Activated CD4-positive, alpha-beta T cell treated with anti-CD3 and anti-CD28 coated beads, Interleukin-2, Interleukin-6, amounts not matched to agents 100 ng/mL and 50 ng/mL, durations not matched to agents 16 hours and 8 hours (primary cell): ENCODE results near the gene CRB3.

Source experiments
- DNase-seq: peaks from one replicate; pipeline ENCODE4 v3.0.0-alpha.2; 2020

Gene CRB3

DNA sequence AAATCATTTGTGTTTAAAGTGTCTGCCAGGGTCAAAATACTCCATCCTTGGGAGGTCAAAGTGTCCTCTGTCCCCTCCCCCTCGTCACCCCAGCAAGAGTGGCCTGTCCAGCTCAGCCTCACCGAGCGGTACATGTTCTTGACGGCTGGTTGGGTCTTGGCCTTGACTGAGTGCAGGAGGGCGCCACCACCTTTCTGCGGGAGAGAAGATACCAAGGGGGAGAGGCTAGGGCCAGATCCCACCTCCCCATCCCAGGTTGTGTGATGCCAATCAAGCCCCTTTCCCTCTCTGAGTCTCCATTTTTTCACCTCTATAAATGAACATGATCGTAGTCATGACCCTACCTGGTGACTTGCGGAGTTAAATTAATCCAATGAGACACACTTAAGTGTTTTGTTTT lies 6.1 kb downstream of the CRB3 start:
- DNase-seq, result no peak

GRCh38 chr19:6471076-6471475 lies 7.0 kb downstream of the CRB3 start:
- DNase-seq, result no peak

GRCh38 chr19:6472713-6473112 lies 8.6 kb downstream of the CRB3 start:
- DNase-seq, result no peak

GRCh38 chr19:6473647-6474046 lies 9.6 kb downstream of the CRB3 start:
- DNase-seq, result no peak

DNA sequence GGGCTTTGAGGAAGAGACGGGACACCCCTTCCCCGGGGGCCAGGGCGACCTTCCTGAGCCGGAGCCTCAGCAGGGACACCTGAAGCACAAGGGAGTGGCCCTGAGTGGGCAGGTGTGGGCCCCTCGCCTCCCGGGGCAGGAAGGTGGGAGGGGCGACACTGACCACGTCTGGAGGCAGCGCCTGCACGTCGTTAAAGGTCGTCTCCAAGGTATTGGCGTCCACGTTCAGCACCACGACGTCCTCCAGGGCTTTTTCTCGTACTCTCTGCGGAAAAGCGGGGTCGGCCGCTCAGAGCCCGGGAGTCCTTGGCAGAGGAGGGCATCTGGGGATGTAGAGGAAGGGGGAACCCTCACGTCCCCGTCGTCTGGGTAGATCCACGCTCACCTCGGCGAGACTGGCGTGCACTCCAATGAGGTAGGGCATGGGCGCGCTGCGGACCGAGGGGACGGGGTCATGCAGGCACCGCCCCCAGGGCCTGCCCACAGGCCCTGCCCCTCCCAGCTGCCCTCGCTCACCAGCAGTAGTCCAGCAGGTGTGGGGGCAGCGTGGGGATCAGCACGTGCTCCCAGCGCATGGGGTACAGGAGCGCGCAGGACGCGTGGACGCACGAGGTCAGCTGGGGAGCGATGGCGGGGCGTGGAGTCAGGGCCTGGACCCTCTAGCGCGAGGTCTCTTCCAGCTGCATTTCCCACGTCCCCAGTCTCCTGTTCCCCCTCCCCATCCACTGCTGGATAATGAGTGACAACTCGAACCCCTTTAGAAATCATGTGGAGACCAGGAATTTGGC lies 11.4 kb downstream of the CRB3 start:
- DNase-seq, result no peak

GRCh38 chr19:6476155-6476895 lies 12.3 kb downstream of the CRB3 start:
- peak; percentile 81 for DNase-seq

GRCh38 chr19:6476896-6477431 lies 12.9 kb downstream of the CRB3 start:
- no peak for DNase-seq

DNA sequence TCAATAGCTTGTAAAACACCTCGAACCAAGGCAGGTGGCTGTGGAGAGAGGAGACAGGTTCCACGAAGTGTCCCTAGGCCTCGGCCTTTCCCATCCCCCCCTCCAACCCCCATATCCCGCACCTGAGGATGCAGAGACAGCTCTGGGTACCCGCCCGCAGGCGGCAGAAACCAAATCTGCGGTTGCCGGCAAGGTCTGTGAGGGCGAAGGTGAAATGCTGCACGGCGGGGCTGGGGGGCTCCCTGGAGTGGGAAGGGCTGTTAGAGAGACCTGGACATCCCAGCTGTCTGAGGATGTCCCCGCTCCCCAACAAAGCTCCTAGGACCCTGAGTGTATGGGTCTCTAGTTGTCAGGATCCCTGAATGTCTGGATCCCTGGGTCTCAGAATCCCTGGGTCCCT lies 14.7 kb downstream of the CRB3 start:
- no peak for DNase-seq

DNA sequence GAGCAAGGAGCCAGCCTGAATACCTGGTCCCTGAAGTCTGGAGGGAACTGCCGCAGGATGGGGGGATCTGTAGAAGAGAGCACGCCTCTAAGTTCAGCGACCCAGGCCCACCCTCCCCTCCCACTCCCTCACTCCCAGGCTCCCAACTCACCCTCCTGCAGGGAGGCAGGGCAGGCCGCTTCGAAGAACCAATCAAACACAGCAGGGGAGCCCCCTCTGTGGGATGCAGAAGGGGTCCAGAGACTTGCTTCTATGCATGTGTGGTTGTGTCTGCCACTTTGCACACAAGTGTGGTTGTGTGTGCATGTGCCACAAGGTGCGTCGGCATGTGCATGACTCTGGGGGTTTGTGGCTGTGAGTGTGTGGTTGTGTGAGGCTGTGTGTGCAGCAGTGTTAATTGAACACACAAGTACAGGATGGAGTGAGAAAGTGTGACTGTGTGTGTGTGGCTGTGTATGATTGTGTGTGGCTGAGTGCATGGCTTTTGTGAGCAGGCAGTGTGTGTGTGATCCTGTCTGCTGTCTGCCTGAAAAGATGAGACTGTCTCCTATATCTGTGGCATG lies 15.8 kb downstream of the CRB3 start:
- no peak for DNase-seq

DNA sequence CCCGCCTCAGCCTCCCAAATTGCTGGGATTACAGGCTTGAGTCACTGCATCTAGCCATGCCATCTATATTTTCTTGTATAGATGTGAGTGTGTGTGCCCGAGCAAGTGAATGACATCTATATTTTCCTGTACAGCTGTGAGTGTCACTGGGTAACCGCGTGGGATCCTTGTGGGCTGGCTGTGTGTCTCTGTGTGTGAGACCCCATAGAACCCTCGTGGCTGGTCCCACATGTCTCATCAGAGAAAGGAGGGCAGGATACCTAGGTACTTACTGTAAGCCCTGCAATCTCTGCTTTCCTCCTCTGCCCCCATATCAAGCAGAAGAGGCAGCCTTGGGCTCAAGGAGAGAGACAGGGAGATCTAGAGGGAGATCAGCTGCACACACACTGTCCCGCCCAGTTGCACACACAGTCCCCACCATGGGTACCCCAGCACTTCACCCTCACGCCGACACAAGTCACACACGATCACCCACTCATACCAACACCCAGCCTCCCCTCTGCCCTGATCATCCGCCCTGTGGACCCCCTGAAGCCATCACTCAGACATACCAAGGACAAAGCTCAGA lies 16.9 kb downstream of the CRB3 start:
- DNase-seq, result peak; percentile 41

DNA sequence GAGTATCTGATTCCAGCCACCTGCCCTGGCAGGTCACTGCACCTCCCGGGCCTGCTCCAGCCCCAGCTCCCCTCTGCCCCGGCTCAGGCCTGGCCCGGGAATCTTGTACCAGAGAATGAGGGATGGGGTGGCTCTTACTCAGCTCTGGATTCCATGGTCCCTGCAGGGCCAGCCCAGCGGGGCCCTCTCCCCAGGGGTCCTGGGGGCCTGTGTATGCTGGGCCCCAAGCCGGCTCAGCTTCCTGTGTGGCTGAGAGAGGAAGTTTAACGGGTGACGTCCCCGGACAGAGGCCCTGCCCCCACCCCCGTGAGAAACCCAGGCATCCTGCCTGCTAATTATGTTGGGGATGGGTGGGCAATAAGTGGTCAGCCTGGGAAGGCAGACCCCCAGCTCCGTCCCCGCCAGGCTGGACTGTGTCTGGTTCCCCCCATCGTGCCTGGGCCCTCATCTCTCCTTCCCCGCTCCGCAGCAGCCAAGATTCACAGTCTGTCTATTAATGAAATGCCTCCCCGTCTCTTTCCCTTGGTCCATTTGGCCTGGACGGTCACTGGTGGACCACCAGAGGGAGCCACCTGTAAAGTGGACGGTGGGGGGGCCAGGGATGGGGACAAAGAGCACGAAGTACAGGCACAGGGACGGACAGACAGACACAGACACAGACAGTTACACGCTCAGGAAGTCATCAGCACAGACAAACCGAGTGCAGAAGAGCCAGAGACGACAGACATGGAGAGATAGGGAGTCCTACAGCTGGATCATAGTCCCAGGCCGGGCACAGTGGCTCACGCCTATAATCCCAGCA lies 17.7 kb downstream of the CRB3 start, which contains the start of gene DENND1C:
Gene DENND1C, minus strand, starts transcription at position 247 of the 802 bp plus-strand sequence. Its CDS starts 92 bp downstream, at position 155.
- DNase-seq, result peak; percentile 85

GRCh38 chr19:6482343-6482686 lies 18.2 kb downstream of the CRB3 start:
- no peak for DNase-seq

DNA sequence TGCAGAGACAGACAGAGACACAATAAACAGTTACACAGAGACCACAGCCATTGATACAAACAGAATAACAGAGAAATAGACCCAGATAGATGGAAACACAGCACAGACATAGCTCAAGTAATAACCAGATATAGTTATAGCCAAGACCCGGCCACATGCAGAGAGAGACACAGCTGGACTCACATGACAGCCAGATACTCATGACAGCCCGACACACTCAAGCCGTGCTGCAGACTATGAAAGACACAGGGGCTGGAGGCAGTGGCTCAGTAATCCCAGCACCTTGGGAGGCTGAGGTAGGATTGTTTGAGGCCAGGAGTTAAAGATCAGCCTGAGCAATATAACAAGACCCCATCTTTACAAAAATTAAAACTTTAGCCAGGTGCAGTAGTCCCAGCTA lies 19.2 kb downstream of the CRB3 start:
- no peak for DNase-seq

DNA sequence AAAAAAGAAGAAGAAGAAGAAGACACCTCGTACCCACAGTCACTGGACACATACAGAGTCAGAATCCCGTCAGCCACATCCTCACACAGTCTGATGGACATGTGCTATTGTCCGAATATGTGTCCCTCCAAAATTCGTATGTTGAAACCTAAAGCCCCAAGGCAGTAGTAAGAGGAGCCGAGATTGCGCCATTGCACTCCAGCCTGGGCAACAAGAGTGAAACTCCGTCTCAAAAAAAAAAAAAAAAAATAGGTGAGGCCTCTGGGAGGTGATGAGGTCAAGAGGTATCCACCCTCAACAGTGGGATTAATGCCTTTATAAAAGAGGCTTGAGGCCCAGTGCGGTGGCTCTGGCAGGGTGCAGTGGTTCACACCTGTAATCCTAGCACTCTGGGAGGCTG lies 20.2 kb downstream of the CRB3 start:
- no peak for DNase-seq

GRCh38 chr19:6484831-6485230 lies 20.8 kb downstream of the CRB3 start:
- DNase-seq, result no peak

GRCh38 chr19:6489278-6490061 lies 25.4 kb downstream of the CRB3 start:
- peak; percentile 70 for DNase-seq

DNA sequence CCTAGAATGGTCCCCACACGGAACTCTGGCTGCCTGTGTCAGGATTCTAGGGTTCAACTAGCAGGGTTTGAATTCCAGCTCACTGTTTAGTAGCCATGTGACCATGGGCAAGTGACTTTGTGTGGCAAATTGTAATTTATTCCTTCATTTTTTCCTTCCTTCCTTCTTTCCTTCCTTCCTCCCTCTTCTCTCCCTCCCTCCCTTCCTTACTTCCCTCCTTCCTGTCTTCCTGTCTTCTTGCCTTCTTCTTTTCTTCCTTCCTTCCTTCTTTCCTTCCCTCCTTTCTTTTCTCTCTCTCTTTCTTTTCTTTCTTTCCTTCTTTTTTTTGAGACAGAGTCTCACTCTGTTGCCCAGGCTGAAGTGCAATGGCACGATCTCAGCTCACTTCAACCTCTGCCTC lies 26.1 kb downstream of the CRB3 start:
- DNase-seq, result no peak

DNA sequence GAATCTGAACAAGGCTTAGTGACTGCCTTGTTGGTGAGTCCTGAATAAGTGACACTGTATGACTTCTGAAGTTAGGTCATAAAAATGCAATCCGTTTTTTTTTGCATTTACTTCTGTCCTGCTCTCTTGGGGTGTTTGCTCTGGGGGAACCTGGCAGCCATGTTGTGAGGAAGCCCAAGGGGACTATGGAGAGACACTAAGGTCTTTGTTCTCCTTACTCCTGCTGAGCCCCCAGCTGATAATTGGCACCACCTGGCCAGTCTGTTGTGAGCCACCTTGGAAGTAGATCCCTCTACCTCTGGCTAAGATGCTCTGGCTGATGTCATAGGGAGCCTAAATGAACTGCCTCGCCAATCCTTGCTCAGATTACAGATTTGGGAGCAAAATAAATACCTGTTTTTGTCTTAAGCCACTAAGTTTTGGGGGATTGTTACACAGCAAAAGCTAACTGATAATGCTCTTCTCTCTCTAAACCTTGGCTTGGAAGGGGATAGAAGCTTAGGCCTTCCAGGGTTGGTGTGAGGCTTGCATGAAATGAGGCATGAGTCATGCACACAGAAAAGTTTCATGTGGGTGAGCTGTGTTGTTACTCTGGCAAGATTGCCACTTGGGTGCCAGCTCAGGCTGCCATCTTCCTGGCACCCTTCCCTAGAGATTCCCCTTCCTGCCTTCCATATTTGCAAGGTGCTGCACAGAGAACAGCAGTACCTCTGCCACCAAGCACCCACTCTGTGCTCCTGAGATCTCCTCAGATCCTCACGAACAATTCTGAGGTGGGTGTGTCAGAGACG lies 27.9 kb downstream of the CRB3 start:
- no peak for DNase-seq

GRCh38 chr19:6494438-6495036 lies 30.5 kb downstream of the CRB3 start:
- no peak for DNase-seq

DNA sequence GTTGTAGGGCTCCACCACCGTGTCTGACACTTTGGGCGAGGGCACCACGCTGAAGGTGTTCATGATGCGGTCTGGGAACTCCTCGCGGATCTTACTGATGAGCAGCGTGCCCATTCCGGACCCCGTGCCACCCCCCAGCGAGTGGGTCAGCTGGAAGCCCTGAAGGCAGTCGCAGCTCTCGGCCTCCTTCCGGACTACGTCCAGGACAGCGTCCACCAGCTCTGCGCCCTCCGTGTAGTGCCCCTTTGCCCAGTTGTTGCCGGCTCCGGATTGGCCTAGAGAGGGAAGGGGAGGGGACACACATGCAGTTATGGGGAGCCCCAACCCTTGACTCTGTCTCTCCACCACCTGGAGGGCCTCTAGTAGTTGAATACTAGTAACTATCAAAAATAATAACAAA lies 31.9 kb downstream of the CRB3 start:
- DNase-seq, result no peak
